Keratinocyte (primary cell): ENCODE data around the gene ZNF749. TPM values are rescaled to one million over a fixed set of nuclear protein-coding genes. Genes with fewer than 3 reads are reported as not detected.

Experiments
- polyA plus RNA-seq, 5 experiments: library from polyadenylated mRNA; depleted of rRNA in 3 of 5; stranded (reverse) in 3 of 5; stranded (forward) in 1 of 5; unstranded in 1 of 5; fragments of >200 nt; gene quantifications; 1 replicate in 1 of 5; 2 replicates in 3 of 5; 3 replicates in 1 of 5; pipeline versions ENCODE4 v1.2.1 to v1.2.3, GENCODE V29; 2011 to 2012; ENCODE audit warnings: missing spikeins in 2 of 5, low read depth in 1 of 5, low replicate concordance in 1 of 5
- small RNA-seq, 3 experiments: library from RNA; depleted of rRNA; stranded (forward); fragments of <200 nt; gene quantifications; one replicate each; pipeline ENCODE3, GENCODE V24; 2012; ENCODE audit warnings: low read depth in 3 of 3, low replicate concordance in 1 of 3; ENCODE audit not compliant: insufficient read length in 3 of 3

The ZNF749 gene
- polyA plus RNA-seq, 1 donor (not counting 4 experiments of a cell fraction or from before 2014, with no cell fraction given), result 6.3 TPM

Small RNA genes within 50 kb of the gene (small RNA-seq; reads per million reads assigned to genes)
- gene VN1R107P, result 0 reads per million in 3 experiments

Other genes with a start within 250 kb of the ZNF749 start
- gene ZNF264, start 243.8 kb upstream of the ZNF749 start, polyA plus RNA-seq, result 7.4 to 8.7 TPM (median 7.6 TPM) in 3 replicates
- gene AURKC, start 204.3 kb upstream of the ZNF749 start, polyA plus RNA-seq, result 0.54 to 0.94 TPM (median 0.70 TPM) in 3 replicates
- gene ZNF805, start 194.7 kb upstream of the ZNF749 start, polyA plus RNA-seq, result 3.2 to 5.8 TPM (median 4.3 TPM) in 3 replicates
- 10.3 to 16.9 TPM (median 15.2 TPM) in 3 replicates for gene ZNF460, start 154.8 kb upstream of the ZNF749 start, polyA plus RNA-seq
- 2.1 to 2.9 TPM (median 2.5 TPM) in 3 replicates for gene ZNF543, start 114.9 kb upstream of the ZNF749 start, polyA plus RNA-seq
- gene ZNF304, start 84.1 kb upstream of the ZNF749 start, polyA plus RNA-seq, result 7.4 to 8.1 TPM (median 7.7 TPM) in 3 replicates
- gene TRAPPC2B, start 71.8 kb upstream of the ZNF749 start, polyA plus RNA-seq, result 15.8 to 22.2 TPM (median 20.8 TPM) in 3 replicates
- gene ZNF547, start 71.8 kb upstream of the ZNF749 start, polyA plus RNA-seq, result 1.4 to 3.2 TPM (median 2.8 TPM) in 3 replicates
- gene ZNF548, start 45.5 kb upstream of the ZNF749 start, polyA plus RNA-seq, result 8.5 to 11.4 TPM (median 10.8 TPM) in 3 replicates
- gene ZNF17, start 24.2 kb upstream of the ZNF749 start, polyA plus RNA-seq, result 4.8 to 5.4 TPM (median 5.0 TPM) in 3 replicates
- 0.09 to 0.46 TPM (median 0.17 TPM) in 3 replicates for gene VN1R1, start 21.8 kb downstream of the ZNF749 start, polyA plus RNA-seq
- gene ZNF772, start 42.2 kb downstream of the ZNF749 start, polyA plus RNA-seq, result 5.2 to 5.4 TPM (median 5.3 TPM) in 3 replicates
- 7.0 to 13.4 TPM (median 11.9 TPM) in 3 replicates for gene ZNF419, start 52.4 kb downstream of the ZNF749 start, polyA plus RNA-seq
- gene ZNF773, start 64.6 kb downstream of the ZNF749 start, polyA plus RNA-seq, result 5.4 to 8.8 TPM (median 7.9 TPM) in 3 replicates
- gene ZNF549, start 92.0 kb downstream of the ZNF749 start, polyA plus RNA-seq, result 5.6 to 7.7 TPM (median 6.3 TPM) in 3 replicates
- gene ZNF550, start 124.5 kb downstream of the ZNF749 start, polyA plus RNA-seq, result 6.2 to 8.9 TPM (median 7.3 TPM) in 3 replicates
- 4.4 to 5.5 TPM (median 5.0 TPM) in 3 replicates for gene ZNF416, start 143.6 kb downstream of the ZNF749 start, polyA plus RNA-seq
- 3.5 to 4.5 TPM (median 3.9 TPM) in 3 replicates for gene ZIK1, start 148.8 kb downstream of the ZNF749 start, polyA plus RNA-seq
- gene ZNF530, start 164.6 kb downstream of the ZNF749 start, polyA plus RNA-seq, result 3.6 to 4.2 TPM (median 3.9 TPM) in 3 replicates
- gene ZNF134, start 178.9 kb downstream of the ZNF749 start, polyA plus RNA-seq, result 10.7 to 12.9 TPM (median 12.1 TPM) in 3 replicates
- gene ZNF211, start 197.8 kb downstream of the ZNF749 start, polyA plus RNA-seq, result 9.4 to 19.5 TPM (median 15.5 TPM) in 3 replicates
- 0.08 to 0.26 TPM (median 0.18 TPM) in 3 replicates for gene ZSCAN4, start 233.6 kb downstream of the ZNF749 start, polyA plus RNA-seq
- 7.2 to 8.5 TPM (median 8.3 TPM) in 3 replicates for gene ZNF551, start 246.7 kb downstream of the ZNF749 start, polyA plus RNA-seq